GM19099 (cell line): Measurements from ENCODE around the gene ASB1.
A peak's percentile ranks its signal among the peaks of the same experiment; 100 is the strongest.

Experiments
- POLR2A ChIP-seq: IDR thresholded peaks from 3 replicates; pipeline ENCODE4 v1.6.1; 2011; ENCODE audit warnings: low read depth; ENCODE audit not compliant: insufficient read length; ENCODE audit errors: extremely low read depth

Gene ASB1, protein sequence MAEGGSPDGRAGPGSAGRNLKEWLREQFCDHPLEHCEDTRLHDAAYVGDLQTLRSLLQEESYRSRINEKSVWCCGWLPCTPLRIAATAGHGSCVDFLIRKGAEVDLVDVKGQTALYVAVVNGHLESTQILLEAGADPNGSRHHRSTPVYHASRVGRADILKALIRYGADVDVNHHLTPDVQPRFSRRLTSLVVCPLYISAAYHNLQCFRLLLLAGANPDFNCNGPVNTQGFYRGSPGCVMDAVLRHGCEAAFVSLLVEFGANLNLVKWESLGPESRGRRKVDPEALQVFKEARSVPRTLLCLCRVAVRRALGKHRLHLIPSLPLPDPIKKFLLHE

DNA sequence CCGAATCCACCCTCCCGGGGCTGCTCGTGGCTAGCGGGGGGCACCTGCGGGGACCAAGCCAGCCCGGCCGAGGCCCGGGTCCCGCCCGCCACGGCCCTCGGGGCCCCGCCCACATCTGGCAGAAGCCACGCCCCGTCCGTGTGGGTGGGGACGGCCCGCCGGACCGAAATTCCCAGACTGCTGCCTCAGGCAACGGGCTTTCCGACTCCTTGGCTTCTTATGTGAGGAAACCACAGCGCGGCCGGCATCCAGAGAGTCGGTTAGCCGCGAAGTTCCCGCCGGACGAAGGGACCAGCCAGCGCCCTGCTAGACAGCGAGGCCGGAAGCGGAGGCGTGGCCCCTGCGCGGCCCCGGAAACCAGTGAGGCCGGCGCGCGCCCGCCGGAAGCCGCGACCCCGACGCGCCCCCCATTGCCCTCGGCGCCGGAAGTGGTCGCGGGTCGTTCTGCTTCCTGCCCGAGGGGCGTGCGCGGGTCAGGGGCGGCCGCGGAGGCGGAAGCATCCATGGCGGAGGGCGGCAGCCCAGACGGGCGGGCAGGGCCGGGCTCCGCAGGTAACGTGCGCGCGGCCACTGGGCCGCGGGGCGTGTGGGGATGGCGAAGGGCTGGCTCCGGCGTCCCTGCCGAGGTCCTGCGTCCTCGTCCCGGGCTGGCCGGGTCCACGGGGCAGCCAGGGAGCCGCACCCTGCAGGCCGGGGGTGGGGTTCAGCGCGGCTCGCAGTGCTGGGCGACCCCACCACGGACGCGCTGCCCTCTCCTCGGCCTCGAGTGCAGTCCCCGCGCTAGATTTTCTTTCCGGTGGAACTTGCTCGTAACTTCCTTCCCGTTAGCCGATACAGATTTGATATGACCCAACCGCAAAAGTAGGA lies at the start of gene ASB1:
Gene ASB1 (plus strand): TSS at position 360 of the 867 bp plus-strand sequence. CDS start 144 bp downstream, at position 504.
- TF ChIP-seq POLR2A: peak; percentile 91

DNA sequence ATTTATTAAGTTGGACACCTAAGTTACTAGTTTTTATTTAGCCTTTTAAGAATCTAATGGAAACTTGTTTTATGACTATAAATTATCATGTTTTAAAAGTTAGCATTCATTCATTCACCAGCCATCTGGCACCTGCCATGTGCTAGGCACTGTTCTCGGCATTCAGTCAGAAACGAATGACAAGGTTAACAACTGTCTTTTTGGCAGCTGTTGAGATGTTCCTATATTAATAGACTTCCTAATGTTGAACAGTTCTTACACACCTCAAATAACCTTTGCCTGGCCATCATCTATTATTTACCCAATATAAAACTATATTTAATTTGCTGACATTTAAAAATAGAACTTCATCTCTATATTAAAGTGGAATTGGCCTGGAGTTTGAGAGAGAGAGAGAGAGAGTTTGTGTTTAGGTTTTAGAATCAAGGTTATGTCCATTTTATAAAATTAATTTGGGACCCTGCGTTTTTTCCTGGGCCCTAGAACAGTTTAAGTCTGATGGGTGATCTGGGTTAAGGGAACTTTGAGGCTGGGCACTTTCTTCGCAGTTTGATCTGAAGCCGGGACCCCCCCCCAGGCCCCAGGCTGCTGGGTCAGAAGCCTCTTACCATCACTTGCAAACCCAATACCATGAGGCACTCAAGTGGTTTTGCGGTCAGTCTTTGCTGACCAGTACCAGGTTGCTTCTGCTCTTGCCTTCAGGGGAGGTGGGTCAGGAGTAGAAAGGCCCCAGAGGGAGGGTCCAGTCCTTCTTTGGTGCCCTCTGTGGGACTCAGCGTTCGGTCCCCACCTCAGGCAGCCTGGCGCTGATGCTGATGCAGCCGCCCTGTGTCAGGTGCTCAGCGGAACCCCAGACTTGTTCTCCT lies 48.3 kb upstream of the ASB1 start:
- TF ChIP-seq POLR2A: no peak

DNA sequence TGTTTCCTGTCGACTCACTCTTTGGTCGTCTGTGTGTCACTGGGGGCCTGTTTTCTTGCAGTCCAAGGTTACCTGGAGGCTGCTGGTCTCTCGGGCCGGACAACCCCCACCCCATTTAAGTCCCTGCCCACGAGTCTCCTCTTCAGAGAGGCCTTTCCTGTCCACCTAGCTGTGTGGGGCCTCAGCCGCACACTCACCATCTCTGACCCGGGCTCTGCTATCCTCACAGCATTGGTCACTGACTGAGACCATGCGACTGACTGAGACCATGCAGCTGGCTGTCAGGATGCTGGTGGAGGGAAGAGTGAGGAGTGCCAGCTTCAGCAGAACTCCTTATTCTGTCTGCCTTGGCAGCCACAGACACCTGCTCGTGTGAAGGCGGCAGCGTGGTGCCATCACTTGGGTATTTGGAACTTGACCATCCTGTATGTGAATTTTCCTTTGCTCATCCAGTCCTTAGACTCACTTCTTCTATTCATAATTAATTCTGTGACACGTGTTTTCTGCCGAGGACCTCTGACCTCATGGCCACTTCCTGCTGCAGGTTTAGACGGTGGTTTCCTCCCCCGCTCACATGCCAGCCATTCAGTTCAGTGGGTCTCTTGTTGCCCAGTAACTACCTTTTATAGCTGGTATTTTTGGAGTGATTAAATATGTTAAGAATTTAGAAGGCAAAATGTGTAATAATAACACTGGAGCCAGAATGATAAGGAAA lies 47.5 kb upstream of the ASB1 start:
- no peak for TF ChIP-seq POLR2A

DNA sequence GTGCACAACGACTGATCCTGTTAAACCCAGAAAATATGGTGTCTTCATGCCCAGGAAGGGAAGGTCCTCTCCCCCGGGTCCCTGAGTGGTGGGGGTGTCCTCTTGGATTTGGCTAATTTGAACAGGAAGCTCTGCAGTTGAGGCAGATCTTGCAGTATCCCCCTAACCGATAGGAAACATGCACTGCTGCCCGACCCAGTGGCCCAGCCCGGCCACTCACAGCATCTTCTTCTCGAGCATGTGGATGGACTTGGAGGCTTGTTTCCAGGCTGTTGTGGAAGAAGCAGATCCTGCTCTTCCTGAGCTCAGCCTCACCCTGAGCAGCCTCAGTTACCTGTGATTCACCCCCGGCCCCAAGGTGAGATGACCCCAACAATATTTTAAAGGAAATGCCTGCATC lies 46.4 kb upstream of the ASB1 start:
- TF ChIP-seq POLR2A: no peak

DNA sequence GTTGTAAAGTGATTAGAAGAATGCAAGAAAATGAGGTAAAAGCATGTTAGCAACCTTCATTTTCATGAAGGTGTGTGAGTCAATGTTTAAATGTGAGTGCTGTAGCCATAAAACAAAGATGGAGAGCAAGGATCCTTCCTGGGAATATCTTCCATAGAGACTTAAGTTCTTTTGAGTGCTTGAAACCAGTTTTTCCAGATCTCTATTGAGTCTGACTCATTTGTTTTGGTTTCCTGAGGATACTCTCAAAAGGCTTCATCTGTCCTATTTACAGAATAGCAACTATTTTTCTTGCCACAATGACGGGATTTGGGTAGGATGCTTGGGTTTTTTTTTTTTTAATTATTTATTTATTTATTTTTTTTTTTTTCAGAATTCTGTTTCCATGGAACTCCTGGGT lies 45.9 kb upstream of the ASB1 start:
- TF ChIP-seq POLR2A: no peak

DNA sequence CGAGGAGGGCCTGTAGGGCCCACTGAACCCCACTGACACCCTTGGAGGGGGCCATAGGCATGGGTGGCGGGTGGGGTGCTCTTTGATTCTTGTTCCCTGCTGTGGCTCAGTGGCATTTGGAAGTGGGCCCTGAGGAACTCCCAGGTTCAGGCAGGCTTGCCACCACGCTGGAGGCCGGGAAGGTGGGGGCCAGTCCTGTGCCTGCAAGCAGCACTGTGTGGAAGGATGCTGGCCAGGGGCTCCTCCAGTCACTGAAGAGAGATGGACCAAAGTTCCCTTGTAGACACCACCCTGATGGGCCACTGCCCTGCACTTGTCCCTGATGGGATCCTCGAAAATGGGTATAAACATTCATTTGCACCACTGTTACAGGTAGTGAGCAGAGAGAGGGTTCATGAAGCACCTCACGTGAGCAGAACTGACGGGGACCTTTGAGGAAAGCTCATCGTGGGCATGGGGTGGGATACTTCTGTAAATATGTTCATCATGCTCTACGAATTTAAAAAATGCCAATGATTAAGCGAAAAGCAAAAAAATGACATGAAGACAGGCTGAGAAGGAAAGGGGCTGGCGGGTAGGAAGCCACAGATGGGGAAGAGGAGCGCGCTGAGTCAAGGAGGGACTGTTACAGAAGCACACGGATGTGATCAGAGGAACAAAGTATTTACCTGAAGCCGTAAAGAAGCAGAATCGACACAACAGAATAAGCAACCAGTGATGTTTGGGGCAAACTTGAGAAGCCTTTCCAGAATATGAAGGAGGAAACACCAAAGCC lies 45.2 kb upstream of the ASB1 start:
- TF ChIP-seq POLR2A: no peak

DNA sequence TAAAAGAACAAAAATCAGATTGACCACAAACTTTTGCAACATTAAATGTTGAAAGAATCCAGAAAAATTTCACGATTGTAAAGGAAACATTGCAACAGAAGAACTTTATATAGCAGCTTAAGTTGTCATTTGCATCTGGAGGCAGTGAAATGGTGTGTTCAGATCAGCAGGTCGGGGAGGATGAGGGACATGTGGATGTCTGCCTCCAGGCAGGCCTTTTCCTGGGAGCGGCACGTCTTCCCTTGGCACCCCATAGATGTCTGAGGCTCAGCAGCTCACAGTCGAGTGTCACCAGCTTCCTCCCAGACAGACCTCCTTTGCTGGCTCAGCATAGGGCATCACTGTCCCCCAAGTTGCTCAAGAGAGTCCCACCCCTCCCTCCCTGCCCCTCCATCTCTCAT lies 44.3 kb upstream of the ASB1 start:
- TF ChIP-seq POLR2A: no peak

DNA sequence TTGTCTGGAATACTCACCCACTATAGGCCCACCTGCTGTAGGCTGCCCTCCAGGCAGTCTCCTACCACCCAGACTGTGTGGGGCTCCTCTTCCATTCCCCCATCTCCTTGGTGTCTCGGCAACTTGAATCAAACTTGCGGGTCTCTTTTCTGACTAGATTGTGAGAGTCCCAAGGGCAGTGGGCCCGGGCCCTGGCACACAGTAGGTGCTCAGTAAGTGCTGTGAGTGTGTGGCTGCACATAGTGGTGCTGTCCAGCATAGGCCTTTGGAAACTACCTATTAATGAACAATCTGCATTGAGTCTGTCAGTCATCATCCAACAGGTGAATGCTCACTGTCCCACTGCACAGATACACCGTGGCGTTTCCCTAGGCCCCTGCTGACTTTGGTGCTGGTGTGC lies 43.6 kb upstream of the ASB1 start:
- TF ChIP-seq POLR2A: no peak

DNA sequence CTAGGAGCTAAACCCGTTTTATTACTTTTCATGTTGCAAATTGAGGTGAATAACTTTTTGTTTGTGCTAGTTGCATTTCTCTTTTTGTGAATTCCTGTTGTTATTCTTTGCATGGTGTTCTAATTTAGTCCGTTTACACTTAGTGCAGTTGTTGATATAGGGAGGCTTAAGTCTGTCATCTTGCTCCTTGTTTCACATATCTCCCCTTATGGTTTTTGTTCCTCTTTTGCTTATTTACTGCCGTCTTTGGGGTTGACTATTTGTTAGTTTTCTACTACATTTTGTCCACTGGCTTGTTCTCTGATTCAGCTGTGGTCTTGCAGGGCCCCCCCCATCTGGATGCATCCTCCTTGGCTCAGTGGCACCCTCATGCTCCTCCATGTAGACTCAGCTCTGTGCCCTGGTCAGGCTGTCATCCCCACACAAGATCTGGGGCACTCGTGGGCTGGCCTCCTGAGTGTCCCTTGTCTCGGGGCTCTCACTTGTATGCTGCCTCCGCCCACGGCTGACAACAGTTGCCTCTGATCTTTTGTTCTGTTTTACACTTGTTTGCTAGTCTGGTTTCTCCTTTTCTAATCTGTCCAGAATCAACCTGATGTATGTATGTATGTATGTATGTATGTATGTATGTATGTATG lies 42.9 kb upstream of the ASB1 start:
- TF ChIP-seq POLR2A: no peak

DNA sequence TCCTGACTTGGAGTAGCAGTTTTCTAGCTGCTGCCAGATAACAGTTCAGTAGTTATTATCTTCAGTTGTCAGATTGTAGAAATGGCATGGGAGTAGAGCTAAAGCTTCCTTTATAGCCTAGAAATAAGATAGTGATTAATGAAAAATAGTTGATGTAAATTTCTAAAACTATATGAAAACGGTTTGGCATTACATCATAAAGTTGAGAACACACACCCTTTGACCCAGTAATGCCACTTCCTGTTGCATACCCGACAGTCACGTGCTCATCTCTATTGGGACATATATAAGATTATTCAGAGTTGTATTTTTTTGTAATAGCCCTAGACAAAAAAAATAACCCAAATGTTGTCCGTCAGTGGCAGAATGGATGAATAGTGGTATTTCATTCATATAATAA lies 39.4 kb upstream of the ASB1 start:
- no peak for TF ChIP-seq POLR2A

DNA sequence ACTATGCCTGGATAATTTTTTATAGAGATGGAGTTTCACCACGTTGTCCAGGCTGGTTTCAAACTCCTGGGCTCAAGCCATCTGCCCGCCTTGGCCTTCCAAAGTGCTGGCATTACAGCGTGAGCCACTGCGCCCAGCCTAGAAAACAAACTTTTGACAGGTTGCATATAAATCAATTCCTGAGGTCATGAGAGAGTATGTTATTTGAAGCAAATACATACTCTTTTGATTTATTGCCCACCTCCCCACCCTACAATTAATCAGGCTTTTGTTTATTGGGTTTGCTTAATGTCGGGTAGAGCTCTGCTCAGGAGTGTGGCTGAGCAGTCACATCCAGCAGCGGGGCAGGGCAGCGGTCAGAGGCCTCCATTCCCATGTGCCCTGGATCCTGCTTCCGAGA lies 37.9 kb upstream of the ASB1 start:
- TF ChIP-seq POLR2A: no peak

DNA sequence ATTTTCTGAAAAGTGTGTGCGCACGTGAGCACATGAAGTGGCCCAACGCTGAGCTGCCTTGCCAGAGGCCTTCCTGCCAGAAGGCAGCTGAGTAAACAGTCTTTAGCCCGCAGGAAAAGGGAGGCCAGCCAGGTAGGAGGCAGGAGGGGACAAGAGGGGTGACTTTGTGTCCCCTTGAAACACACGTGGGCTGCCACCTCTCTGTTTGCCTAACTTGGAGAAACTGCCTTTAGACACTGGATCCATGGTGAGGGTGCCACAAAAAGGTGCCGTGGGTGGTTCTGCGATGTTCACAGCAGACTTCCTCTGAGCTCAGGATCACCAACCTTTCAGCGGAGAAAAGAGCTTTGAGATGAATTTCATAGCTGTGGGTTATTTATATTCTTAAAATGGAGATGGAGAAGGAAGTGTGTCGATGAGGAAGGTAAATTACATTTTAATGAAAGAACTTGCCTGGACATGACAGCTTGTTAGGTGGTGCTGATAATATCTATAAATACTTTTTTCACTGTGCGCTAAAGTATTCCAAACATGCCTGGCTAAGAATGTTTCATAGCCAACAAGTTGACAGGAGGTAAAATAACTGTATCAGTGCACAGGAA lies 36.6 kb upstream of the ASB1 start:
- no peak for TF ChIP-seq POLR2A
